BE2C (cell line): Measurements from ENCODE around the gene EPS8.

Source experiments
- DNase-seq: peaks from one replicate; pipeline ENCODE4 v3.0.0-alpha.2; 2020
- H3K27me3 ChIP-seq: fragments of 250-450 bp; sonication (Bioruptor Pico); 2 replicates; pipeline ENCODE4 v1.5.1; 2020; ENCODE audit warnings: mild to moderate bottlenecking
- H3K36me3 ChIP-seq: fragments of 250-450 bp; sonication (Bioruptor Pico); 2 replicates; pipeline ENCODE4 v1.5.1; 2020; ENCODE audit warnings: mild to moderate bottlenecking
- H3K4me1 ChIP-seq: fragments of 250-450 bp; sonication (Bioruptor Pico); 2 replicates; pipeline ENCODE4 v1.5.1; 2020
- H3K4me3 ChIP-seq: 2 replicates; pipeline ENCODE4 v1.5.1; 2011; ENCODE audit warnings: low read depth, low read length
- H3K9me3 ChIP-seq: fragments of 250-450 bp; sonication (Bioruptor Pico); 2 replicates; pipeline ENCODE4 v1.5.1; 2020
- CTCF ChIP-seq: IDR thresholded peaks from 2 replicates; pipeline ENCODE4 v1.5.1; 2012; ENCODE audit warnings: mild to moderate bottlenecking, low read depth, low read length

The EPS8 gene

DNA sequence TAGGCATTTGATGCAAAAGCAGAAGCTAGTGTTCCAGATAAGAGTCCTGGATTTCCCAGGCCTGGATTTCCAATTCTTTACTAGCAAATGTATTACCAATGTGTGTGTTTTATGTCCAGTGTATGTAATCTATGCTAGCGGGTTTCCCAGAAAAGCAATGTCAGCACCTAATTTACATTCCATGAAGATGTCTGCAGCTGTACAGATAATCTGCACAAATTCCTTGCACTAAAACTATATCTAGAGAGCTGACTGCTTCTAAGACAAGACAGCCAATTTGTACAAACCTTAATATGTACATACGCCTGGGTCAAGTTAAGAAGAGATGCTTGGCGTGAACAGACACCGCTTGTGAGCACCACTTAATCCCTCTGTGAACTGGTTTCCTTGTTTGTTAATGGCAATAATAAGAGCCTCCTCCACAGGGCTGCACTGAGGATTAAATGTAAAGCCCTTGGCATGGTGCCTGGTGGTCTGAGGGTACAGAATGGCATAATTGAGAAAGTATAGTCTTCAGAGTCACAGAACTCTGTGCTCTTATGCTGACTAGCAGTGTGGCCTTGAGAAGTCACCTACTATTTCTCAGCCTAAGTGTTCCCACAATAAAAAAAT is 185.6 kb downstream of the EPS8 start:
- no peak for DNase-seq
- Histone ChIP-seq H3K4me1 (peaks cover 6% of the 10 kb centered on the region), H3K9me3 (no peaks in the 10 kb centered on the region), H3K4me3 (no peak overlapping the region), H3K36me3 (no peaks in the 10 kb centered on the region), H3K27me3 (no peaks in the 10 kb centered on the region; the same call in 1 of the 2 replicates)
- TF ChIP-seq CTCF, result no peak

DNA sequence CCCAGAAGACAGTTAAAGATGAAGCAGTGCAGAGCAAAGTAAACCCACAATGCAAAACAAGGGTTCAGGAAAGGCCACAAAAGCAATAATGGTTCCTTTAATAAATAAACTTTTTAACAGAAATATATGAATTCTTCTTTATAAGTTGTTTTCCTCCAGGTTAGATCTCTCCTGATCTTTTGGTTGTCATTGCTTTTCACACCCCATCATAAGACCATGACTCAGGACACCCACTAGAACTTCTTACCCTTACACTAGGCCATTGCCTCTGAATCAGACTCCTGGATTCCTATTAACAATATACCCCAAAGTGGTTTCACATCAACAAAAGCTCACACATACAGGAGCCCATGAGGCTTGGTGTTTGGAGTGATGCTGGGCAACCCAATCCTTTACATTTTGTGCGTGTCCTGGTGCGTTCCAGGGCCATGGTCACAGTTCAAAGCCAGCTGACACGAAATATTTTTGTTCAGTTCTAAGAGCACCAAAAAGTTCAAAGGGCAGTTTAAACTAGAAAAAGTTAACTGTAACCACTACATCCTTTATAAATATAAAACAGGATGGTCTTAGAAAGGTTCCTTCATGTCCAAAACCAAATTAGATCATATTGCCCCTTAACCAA is 187.0 kb downstream of the EPS8 start:
- H3K27me3 ChIP-seq, result no peaks in the 10 kb centered on the region; the same call in 1 of the 2 replicates
- no peak overlapping the region for H3K4me3 ChIP-seq
- no peaks in the 10 kb centered on the region for H3K36me3 ChIP-seq
- H3K4me1 ChIP-seq, result peaks cover 6% of the 10 kb centered on the region
- no peak for DNase-seq
- no peak for TF ChIP-seq CTCF
- H3K9me3 ChIP-seq, result no peaks in the 10 kb centered on the region

DNA sequence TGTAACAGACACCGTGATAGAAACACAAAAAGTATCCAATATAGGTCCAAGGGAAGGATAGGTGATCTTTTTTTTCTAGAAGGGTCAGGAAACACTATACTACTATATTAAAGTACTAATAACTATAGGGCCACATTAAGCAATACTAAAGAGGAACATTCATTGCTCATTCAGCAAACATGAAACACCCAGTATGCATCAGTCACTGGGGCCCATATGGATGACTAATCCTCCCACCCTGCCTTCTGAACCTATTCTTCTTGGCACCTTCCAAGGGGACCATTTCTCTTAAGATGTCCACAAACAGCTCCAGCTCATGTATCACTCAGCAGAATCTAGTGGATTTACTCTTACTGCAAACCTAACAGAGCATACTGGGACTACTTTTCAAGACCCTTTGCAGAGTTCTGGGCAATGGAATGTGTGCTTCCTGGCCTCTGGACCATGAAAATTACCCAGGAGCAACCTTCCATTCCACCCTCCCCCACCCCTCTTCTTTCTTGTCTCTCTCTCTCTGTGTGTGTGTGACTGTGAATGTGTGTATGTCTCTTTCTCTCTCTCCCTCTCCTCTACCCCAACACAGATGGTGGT is 187.9 kb downstream of the EPS8 start:
- no peaks in the 10 kb centered on the region for H3K36me3 ChIP-seq
- H3K4me1 ChIP-seq, result peaks cover 6% of the 10 kb centered on the region
- no peak for TF ChIP-seq CTCF
- no peaks in the 10 kb centered on the region for H3K27me3 ChIP-seq
- DNase-seq, result no peak
- H3K9me3 ChIP-seq, result no peaks in the 10 kb centered on the region
- H3K4me3 ChIP-seq, result no peak overlapping the region

DNA sequence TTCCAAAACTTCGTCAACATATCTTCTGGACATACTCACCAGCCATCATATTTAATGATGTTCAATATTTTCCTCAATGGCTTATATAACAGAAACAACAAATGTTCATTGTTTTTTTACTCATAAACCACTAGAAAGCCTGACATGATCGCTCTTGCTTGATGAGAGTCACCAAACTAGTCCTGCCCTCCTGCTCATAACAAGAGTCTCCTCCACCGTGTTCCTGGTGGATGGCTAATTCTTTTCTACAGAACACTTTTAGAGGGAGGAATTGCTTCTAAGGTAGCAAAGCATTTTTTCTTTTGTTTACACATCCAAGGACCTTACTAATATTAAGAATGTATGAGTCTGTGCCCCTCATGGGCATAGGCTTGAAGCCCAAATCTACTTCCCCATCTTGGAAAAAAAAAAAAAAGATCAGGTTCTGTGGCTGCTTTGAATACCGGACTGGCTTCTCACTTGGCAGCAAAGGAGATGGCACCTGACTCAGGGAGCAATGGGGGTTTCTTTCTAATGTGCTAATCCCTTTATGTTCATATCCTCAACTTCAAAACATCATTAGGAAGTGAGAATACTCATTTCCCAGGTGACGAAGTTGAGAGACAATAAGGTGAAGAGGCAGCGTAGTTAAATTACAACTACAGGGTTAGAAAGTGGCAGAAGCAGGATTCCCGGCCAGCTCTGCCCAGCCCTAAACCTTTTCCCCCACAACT is 188.8 kb downstream of the EPS8 start:
- Histone ChIP-seq H3K4me3 (no peak overlapping the region), H3K4me1 (peaks cover 6% of the 10 kb centered on the region), H3K9me3 (no peaks in the 10 kb centered on the region), H3K36me3 (peaks cover 1% of the 10 kb centered on the region), H3K27me3 (no peaks in the 10 kb centered on the region)
- DNase-seq, result no peak
- no peak for TF ChIP-seq CTCF

DNA sequence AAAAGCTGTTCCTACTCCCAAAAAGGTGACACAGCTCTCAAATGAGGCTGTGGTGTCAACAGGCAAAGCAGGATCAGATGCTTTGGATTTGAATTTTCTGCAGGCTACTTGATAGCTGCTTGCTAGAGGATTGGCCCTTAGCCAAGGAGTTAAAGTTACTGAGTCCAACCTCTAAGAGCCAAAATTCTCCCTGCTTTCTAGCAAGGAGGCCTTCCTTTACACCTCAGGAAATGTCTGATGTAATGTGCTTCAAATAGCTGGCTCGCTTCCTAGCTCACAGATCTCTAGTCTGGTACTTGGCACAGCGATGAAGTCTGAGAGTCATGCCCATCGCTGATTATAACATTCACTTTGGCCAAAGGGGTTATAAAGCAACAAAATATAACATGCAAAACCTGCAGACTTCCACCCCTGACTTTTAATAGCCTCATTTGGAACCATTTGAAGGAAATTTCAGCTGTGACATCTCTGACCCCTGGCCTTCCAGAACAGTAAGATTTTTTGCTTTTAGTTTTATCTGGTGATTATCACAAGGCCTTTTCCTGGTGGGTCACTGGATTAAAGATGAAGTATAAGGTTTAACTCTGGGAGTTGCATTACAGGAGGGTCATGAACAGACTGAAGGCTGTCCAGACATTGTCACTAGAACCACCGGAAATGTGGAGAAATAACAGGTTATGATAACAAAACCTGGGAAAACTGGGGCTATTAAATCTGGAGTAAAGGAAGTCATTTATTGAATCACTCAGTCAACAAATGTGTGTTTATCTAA is 189.7 kb downstream of the EPS8 start:
- Histone ChIP-seq H3K36me3 (peaks cover 8% of the 10 kb centered on the region), H3K9me3 (no peaks in the 10 kb centered on the region), H3K4me3 (no peak overlapping the region), H3K27me3 (no peaks in the 10 kb centered on the region), H3K4me1 (peaks cover 6% of the 10 kb centered on the region)
- no peak for DNase-seq
- no peak for TF ChIP-seq CTCF
